ENCODE measurements around the gene LRRC36. TPM values are rescaled to one million over a fixed set of nuclear protein-coding genes. Genes with fewer than 3 reads are reported as not detected.

The LRRC36 gene
- polyA plus RNA-seq, 4 donors = 1.5 to 7.7 (median 4.6) TPM

- no peak for DNase-seq (ENCODE audit: low read depth in 4 of 4, low spot score in 3 of 4)
These were observed 93.3 kb downstream of the LRRC36 start for GRCh38 chr16:67419931-67420330.

DNA sequence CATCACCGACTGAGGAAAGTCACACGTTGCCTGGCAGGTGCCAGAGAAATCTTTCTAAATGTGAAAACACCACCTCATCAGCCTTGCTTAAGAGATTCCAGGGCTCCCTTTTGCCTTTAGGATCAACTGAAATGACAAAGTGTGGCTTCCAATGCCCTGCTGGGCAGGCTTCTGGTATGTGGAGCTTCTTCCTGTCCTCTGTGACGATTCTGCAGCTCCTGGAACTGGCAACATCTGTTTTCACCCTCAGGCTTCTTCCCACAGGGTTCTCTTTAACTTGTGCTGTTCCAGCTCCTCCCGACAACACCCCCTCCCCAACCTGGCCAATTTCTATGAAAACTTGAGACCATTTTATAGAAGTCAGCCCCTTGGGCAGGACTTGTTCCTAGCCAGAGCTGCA, 94.4 kb downstream of the LRRC36 start:
- DNase-seq (ENCODE audit: low read depth in 4 of 4, low spot score in 3 of 4) = no peak

DNA sequence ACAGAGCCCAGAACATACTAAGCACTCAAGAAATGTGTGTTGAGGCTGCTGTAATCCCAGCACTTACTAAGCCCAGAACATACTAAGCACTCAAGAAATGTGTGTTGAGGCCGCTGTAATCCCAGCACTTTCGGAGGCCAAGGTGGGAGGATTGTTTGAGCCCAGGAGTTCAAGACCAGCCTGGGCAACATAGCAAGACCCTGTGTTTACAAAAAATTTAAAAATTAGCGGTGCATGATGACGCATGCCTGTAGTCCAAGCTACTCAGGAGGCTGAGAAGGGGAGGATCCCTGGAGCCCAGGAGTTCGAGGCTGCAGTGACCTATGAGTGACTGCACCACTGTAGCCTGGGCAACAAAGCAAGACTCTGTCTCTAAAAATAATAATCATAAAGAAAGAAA, 96.4 kb downstream of the LRRC36 start:
- no peak for DNase-seq (ENCODE audit: low read depth in 4 of 4, low spot score in 3 of 4)

DNA sequence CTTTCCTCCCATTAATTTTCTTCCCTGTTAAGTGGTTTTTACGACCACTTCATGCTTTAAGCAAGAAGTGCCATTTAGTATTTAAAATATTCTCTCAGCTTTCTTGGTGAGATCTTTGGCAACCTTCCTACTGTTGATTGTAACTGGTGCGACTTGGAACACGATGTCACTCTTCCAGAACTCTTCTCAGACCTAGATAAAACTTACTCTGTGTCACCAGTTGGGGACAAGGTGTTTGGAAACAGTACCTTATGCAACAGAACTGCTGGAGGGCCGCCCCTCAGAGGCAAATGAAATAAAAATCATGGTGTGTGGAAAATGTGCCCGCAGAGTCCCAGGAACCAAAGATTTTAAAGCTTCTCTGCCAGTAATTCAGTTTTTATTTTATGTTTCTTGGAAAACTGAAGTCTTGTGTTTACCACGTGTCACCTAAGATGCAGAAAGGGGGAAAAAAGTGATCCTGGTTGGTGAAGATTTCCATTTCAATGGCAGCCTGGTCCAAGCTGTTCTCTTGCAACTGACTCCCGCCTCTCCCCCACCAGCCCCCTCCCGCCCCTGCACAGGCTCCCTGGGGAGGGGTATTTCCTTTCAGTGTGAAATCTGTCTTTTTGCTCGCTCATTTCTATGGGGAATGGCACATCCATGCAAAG, 97.1 kb downstream of the LRRC36 start:
- DNase-seq (ENCODE audit: low read depth in 4 of 4, low spot score in 3 of 4) = no peak

- no peak for DNase-seq (ENCODE audit: low read depth in 4 of 4, low spot score in 3 of 4)
These were observed 97.6 kb downstream of the LRRC36 start for GRCh38 chr16:67424261-67424615.

DNA sequence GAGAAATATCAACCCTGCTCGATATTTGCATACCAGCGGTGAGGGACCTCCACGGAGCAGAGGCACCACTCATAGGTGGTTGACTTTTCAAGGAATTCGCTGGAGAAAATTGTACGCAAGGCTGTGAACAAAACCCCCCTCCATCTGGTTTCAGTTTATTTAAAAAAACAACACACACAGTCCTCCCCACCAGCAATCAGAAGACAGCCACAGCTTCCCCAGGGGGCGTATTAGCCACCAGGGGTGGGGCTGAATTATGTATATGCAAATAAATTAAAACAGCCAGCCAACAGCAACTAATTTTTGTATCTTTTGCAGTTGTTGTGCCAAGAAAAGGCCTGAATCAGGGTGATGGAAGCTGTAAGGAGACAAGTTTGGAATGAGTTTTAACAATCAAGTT, 98.4 kb downstream of the LRRC36 start:
- DNase-seq (ENCODE audit: low read depth in 4 of 4, low spot score in 3 of 4) = no peak

- no peak for DNase-seq (ENCODE audit: low read depth in 4 of 4, low spot score in 3 of 4)
These were observed 99.0 kb downstream of the LRRC36 start for GRCh38 chr16:67425580-67425979.

DNA sequence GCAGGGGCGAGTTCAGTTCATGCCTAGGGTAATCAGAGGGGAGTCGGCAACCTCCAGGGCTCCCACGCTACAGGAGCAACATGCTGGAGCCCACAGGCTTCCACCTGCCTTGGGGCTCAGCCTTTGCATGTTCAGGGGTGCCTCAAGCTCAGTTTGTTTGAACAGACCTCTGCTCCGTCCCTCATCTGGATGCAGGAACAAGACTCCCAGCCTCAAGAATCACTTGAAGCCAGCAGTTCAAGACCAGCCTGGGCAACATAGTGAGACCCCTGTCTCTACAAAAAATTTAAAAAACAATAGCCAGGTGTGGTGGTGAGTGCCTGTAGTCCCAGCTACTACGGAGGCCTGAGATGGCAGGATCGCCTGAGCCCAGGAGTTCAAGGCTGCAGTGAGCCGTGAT, 99.4 kb downstream of the LRRC36 start:
- no peak for DNase-seq (ENCODE audit: low read depth in 4 of 4, low spot score in 3 of 4)

DNA sequence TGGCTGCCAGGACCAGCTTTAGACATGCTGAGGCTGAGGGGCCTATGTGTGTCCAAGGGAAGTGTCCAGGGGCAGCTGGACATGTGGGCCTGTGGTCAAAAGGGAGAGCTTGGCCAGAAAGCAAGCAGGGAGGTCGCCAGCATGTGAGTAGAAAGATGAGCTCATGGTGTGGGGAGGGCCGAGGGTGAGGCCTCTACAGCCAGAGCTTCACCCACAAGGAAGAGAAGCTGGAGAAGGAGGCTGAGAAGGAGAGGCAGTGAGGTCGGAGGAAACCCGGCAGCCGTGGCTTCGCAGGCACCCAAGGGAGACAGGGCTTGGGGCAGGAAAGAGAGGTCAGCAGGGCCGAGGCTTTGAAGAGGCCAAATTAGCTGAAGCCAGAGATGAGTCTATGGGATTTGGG, 100.3 kb downstream of the LRRC36 start:
- DNase-seq (ENCODE audit: low read depth in 4 of 4, low spot score in 3 of 4) = no peak

DNA sequence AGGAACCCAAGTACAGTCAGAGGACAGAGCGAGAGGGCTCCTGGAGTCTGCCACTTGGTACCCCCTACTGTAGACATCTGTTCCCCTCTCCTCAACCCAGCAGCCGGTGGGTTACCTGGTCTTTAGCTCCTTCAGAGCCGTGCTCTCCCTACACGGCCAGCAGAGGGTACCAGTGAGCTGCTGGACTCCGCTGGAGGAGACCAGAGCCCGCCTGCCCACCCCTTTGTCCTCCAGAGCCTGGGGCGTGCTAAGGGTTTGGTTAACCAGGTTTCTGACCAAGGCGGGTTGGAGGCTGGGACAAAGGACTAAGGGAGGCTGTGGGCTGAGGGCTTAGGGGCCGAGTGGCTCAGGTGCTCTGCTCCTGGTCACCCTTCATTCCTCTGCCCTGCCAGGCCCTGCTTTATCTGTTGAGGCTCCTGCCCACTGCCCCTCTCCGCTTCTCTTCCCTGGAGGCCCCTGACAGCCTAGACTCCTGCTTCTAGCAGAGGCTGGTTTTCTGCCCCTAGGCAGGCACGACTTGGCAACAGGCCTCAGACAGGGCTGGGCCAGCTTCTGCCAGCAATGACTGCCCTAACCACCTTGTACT, 101.6 kb downstream of the LRRC36 start:
- no peak for DNase-seq (ENCODE audit: low read depth in 4 of 4, low spot score in 3 of 4)

DNA sequence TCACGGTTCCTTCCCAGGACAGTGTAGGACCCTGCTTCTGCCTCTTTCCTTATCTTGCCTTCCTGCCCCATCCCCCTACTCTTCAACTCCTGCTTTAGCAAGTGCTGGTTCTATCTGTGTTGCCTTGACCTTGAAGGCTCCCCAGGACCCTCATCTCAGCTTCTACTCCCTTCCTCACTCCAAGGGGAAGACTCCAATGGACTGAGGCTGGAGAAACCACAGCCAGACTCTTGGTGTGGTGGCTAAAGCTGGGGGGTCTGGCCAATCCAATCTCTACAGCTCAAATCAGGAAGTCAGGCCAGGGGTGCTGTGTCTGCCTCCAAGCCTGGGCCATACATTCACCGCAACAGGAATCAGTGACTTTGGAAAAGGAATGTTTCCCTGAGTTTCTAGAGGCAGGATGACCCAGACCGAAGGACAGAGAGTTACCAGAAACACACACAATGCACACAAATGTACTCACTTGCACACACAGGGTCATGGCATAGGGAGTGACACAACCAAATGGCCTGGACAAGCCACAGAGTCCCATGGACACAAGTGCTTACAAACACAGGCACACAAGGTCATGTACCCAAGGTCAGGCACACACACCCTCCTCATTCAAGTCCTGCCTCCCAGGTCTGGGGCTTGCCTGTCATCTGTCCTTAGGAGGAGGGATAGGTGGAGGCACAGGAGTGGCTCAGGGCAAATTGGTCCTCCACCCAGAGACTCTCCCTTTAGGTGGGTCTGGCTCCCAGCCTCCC, 102.6 kb downstream of the LRRC36 start:
- DNase-seq (ENCODE audit: low read depth in 4 of 4, low spot score in 3 of 4) = no peak

GRCh38 chr16:67429799-67430503, 103.3 kb downstream of the LRRC36 start:
- DNase-seq (ENCODE audit: low read depth in 4 of 4, low spot score in 3 of 4) = no peak

DNA sequence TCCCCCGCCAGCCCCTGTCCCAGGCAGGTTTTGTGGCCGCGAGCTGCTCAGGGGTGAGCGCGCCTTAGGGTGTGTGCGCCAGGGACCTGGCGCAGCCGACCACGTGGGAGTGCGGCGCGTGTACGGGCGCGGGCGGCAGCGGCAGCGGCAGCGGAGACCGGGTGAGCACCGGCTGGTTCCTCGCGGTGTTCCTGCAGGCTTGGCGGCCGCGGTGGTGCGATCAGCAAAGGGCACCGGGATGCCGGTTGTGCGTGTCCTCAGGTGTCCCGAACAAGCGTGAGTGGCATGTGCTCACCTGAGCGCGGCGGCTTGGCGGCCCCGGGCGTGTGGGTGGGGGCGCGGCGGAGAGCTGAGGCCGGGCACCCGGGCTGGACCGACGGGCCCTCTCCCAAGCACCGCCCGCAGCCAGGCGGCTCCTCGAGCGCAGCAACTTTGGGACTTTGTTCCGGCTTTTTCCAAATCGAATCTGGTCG, 103.9 kb downstream of the LRRC36 start:
- DNase-seq (ENCODE audit: low read depth in 4 of 4, low spot score in 3 of 4) = no peak

GRCh38 chr16:67430977-67431774, 104.6 kb downstream of the LRRC36 start, which contains the start of gene HSD11B2:
TSS of gene HSD11B2 (plus strand) at chr16:67431121. CDS start at chr16:67431249, 128 bp downstream.
- no peak for DNase-seq (ENCODE audit: low read depth in 4 of 4, low spot score in 3 of 4)

GRCh38 chr16:67431775-67432505, 105.3 kb downstream of the LRRC36 start:
- DNase-seq (ENCODE audit: low read depth in 4 of 4, low spot score in 3 of 4) = no peak

GRCh38 chr16:67432506-67432890, 105.9 kb downstream of the LRRC36 start:
- DNase-seq (ENCODE audit: low read depth in 4 of 4, low spot score in 3 of 4) = no peak

- DNase-seq (ENCODE audit: low read depth in 4 of 4, low spot score in 3 of 4) = no peak
These were observed 106.6 kb downstream of the LRRC36 start for GRCh38 chr16:67433131-67433719.
